ENCODE results near the gene CETP.

GRCh38 chr16:56984639-56985038 is 22.9 kb downstream of the CETP start:
- TF ChIP-seq CTCF (IDR thresholded peaks at IDR 0.05) (no peak), POLR2AphosphoS5 (IDR thresholded peaks at IDR 0.05) (no peak)

All from sigmoid colon (tissue), 4 donors.